ENCODE measurements around the gene DUSP8.

DUSP8 gene

GRCh38 chr11:1566381-1567051 is 5.6 kb downstream of the DUSP8 start:
- no peak for DNase-seq (ENCODE audit: low read depth in 2 of 2)

GRCh38 chr11:1565904-1566247 is 6.2 kb downstream of the DUSP8 start:
- DNase-seq (ENCODE audit: low read depth in 2 of 2): no peak

GRCh38 chr11:1565173-1565903 is 6.7 kb downstream of the DUSP8 start:
- DNase-seq (ENCODE audit: low read depth in 2 of 2): no peak

- no peak for DNase-seq (ENCODE audit: low read depth in 2 of 2)
Observed at GRCh38 chr11:1564535-1565172, 7.4 kb downstream of the DUSP8 start.

- DNase-seq (ENCODE audit: low read depth in 2 of 2): no peak
Observed at GRCh38 chr11:1563697-1564534, 8.2 kb downstream of the DUSP8 start.

DNA sequence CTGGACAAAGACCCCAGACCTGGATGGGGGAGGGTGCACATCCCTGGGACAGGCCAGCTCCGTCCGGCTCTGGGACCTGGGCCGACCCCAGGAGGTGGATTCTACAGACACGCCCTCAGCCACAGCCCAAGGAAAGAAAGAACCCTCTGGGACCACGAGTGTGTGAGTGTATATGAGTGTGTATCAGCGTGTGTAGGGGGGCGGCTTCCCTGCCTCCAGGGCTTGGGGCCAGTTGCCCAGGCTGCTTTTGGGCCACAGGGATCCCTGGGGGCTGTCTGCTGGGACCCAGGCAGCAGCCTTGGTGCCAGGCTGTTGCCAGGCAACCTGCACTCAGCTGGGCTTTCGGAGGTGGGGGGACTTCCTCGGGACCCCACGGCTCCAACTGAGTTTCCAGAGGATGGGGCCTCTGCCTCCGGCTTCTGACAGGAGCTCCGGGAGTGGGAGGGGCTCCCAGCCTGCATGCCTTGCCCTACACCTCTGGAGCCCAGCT is 8.9 kb downstream of the DUSP8 start:
- no peak for DNase-seq (ENCODE audit: low read depth in 2 of 2)

- no peak for DNase-seq (ENCODE audit: low read depth in 2 of 2)
Observed at GRCh38 chr11:1562469-1563148, 9.5 kb downstream of the DUSP8 start.

DNA sequence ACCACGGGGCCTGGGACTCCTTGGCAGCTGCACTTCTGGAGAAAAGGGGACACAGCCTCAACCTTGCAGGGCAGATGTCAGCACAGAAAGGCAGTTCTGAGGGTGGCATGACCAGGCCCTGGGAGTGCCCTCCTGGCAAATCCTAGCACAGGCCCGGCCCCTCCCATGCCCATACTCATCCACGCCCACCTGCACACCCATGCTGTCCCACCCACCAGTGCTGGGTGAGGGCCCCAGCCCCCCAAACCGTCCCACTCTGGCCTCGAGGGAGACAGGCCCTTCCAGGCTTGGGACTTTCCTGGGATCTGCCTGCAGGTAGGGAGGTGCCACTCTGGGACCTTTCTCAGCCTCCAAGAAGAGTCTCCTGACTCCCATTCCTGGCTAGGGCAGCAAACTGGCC is 10.1 kb downstream of the DUSP8 start:
- DNase-seq (ENCODE audit: low read depth in 2 of 2): no peak

- no peak for DNase-seq (ENCODE audit: low read depth in 2 of 2)
Observed at GRCh38 chr11:1561266-1561665, 10.8 kb downstream of the DUSP8 start.

DNA sequence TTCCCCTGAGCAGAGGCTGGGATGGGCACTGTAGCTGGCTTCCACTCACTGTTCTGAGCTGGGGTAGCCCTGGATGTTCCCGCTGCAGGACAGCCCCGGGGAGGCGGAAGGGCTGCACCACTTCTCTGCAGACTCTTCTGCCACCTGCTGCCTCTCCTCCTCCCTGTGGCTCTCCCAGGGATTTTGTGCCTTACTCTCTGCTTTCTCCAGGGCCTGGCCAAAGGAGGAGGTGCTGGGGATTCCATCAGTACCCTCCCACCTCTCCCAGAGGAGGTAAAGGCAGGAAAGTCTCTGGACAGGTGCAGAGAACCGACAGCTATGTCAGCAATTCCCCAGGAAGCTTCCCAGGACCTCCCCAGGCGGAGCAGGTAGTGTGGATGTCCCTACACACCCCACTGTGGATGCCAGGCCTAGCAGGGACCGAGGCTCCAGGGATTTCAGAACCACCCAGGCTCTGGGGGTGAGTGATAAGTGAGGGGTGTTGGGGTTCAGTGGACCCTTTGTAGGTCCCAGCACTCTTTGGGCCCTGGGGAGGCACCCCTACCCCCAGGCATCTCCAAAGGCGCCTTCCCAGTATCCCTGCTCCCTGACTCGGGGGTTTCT is 11.3 kb downstream of the DUSP8 start:
- no peak for DNase-seq (ENCODE audit: low read depth in 2 of 2)

DNA sequence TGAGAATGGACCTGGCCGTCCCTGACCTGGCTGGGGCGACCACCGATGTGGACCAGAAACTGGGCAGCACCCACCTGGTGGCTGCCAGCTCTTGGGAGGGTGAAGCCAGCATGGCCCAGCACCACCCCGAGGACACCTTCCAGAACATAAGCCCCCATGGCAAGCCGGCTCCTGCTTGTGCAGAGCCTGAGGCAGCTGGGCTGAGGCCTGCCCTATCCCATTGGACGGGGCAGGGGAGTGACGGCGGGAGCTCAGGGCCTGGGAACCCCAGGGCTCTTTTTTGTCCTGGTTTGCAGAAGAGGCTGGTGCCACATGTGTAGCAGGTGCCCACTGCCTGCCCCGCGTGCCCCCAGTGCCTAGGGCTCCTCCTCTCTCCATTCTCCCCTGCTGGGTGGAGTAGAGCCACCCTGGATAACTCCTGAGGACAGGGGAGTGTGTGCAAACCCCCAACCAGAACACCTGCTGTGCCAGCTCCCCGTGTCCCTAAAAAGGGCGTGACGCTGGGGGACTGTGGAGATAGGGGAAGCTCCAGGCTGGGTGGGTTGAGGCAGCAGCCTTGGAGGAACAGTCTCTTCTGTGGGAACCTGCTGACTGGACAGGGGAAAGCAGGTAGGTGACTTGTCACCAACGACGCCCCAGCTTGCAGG is 11.9 kb downstream of the DUSP8 start:
- DNase-seq (ENCODE audit: low read depth in 2 of 2): no peak

GRCh38 chr11:1559111-1559951 is 12.7 kb downstream of the DUSP8 start:
- no peak for DNase-seq (ENCODE audit: low read depth in 2 of 2)

DNA sequence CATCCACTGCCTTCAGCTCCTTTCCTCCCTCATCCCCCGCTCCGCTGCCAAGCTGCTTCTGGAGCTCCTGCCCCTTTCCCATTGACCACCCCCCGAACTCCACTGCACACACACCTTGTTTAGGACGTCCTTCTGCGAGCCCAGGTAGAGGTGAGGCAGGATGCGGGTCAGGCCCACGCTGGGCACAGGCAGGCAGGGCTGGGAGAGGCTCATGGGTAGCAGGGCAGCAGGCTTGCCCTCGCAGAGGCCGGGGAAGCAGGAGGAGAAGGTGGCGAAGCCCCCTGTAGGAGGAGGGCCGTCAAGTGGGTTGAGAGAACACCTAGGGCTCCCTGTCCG is 13.3 kb downstream of the DUSP8 start:
- DNase-seq (ENCODE audit: low read depth in 2 of 2): no peak

- DNase-seq (ENCODE audit: low read depth in 2 of 2): no peak
Observed at GRCh38 chr11:1557904-1558774, 13.9 kb downstream of the DUSP8 start.

DNA sequence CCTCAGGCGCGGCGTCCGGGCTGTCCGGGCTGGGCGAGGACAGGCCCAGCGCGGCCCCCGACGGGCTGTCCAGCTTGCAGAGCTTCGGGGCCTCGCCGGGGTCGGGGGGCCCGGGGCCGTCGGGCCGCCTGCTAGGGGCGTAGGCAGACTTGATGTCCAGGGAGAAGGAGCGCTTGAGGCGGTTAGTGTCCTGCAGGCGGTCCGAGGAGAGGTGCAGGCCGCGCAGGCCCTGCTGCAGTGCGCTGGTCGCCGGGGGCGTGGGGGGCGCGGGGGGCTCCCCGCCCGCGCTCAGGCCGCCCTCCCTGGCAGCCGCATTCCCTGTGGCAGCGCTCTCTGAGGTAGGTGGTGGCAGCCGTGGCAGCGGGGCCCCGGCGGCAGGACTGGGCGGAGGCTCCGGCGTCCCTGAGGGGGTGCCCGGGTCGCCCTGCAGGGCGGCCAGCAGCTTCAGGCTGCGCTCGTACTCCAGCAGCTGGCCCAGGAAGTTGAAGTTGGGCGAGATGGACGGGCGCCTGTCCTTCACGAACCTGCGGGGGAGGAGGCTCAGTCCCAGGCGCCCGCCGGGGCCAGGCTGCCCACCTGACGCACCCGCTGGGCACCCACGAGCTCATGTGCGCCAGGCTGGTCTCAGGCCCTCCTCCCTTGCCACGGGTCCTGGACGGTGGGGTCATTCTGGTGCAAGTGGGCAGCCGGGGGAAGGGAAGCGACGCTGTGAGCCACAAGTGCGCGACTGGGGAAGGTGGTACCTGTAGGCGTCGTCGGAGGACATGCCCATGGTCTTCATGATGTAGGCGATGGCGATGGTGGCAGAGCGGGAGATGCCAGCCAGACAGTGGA is 14.8 kb downstream of the DUSP8 start:
- DNase-seq (ENCODE audit: low read depth in 2 of 2): no peak

- DNase-seq (ENCODE audit: low read depth in 2 of 2): no peak
Observed at GRCh38 chr11:1556278-1556902, 15.7 kb downstream of the DUSP8 start.

GRCh38 chr11:1555713-1556153 is 16.3 kb downstream of the DUSP8 start:
- DNase-seq (ENCODE audit: low read depth in 2 of 2): no peak
